ENCODE measurements around the gene CDH13.

DNA sequence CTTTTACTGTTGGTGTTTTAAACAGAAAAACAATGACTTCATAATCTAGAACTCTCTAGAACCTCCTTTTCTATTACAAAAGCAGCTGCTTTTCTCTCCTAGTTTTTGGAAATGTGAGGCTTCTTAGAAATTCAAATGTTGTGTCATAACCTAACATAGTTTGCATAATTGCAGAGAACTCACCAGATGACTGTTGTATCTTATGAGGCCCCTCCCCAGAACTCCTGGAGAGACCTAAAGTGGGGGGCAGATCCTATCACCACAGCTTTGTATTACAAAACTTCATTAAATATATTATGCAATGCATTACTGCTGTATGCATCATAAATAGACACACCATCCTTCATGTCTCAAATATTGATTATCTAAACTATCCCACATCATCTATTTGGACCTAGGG lies 642.3 kb downstream of the CDH13 start:
- TF ChIP-seq CTCF (IDR thresholded peaks at IDR 0.05), result no peak
- TF ChIP-seq POLR2A (IDR thresholded peaks at IDR 0.05; ENCODE audit: low read depth), result no peak
- TF ChIP-seq POLR2AphosphoS5 (IDR thresholded peaks at IDR 0.05), result no peak

Measured in esophagus muscularis mucosa (tissue), 3 donors.